Measurements from ENCODE around the gene DENND10. TPM values are rescaled to one million over a fixed set of nuclear protein-coding genes. Genes with fewer than 3 reads are reported as not detected.
"Not testable (repeated sequence)": the region's sequence is repeated elsewhere in the genome, so short reads cannot be mapped to it uniquely, and the experiment has no call there.

DENND10 gene
- total RNA-seq, 1 donor from 2014 or later: 56.3 TPM

DNA sequence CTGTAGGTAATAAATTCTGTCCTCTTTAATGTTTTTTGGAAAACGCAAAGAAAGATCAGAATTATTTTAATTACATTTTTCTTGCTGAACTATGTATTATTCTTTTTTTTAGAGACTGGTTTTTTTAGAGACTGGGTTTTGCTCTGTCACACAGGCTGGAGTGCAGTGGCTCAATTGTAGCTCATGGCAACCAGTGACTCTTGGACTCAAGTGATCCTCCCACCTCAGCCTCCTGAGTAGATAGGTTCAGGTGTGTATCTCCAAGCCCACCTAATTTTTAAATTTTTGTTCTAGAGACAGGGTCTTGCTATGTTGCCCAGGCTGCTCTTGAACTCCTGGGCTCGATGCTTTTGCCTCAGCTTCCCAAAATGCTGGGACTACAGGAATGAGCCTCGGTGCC lies 5.3 kb upstream of the DENND10 start:
- DNase-seq (ENCODE audit: low read depth, low spot score): no peak

DNA sequence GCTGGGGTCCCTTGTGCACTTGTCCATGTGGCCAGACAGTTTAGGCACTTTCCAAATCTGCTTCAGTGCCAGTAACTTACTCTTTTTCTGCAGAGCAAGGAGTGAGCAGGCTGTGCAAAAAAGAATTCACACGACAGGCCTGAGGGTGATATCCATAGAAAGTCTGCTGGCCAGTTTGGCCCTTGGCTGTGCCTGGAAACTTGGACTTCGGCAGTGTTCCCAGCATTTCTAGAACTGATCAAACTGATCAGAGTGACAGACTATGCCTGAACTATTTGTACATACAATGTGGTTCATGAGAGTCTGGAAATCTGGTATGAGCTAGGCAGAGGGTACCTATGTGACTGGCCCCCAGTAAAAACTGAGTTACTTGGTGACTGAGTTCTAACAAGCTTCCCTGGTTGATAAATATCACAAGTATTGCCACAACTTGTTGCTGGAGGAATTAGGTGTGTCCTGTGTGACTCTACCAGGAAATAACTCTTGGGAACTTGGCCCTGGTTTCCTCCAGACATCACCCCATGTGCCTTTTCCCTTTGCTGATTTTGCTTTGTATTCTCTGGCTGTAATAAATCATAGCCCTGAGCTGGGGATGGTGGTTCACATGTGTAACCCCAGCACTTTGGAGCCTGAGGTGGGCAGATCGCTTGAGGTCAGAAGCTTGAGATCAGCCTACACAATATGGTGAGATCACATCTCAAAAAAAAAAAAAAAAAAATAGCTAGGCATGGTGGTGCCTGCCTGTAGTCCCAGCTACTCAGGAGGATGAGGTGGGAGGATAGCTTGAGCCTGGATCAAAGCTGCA lies 3.3 kb upstream of the DENND10 start:
- peak; percentile 47 for DNase-seq (ENCODE audit: low read depth, low spot score)

DNA sequence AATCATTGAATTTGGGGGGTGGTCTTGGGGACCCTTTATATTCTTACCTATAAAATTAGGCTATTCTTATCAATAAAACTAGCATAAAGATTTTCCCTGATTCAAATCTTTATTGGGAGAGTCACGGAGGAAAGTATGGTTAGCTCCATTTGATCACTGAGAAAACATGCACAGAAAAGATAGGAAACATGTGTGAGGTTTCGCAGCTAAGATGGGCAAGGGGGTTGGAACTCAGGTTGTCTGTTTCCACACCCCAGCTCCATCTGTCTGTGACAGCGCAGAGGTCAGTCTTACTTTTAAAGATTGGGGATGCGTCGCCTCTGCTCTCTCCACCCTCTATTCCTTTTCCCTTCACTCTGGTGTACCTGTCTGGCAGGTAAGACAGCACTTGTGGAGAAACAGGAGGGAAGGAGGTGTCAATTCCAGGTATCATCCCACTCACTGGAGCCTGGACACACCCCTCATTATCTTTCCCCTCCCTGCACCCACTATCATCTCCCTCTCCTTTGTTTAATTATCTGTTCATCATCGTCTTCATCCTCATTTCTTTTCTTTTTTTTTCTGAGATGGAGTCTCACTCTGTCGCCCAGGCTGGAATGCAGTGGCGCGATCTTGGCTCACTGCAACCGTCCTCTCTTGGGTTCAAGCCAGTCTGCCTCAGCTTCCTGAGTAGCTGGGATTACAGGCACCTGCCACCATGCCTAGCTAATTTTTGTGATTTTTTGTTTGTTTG lies 2.4 kb upstream of the DENND10 start:
- no peak for DNase-seq (ENCODE audit: low read depth, low spot score)

DNA sequence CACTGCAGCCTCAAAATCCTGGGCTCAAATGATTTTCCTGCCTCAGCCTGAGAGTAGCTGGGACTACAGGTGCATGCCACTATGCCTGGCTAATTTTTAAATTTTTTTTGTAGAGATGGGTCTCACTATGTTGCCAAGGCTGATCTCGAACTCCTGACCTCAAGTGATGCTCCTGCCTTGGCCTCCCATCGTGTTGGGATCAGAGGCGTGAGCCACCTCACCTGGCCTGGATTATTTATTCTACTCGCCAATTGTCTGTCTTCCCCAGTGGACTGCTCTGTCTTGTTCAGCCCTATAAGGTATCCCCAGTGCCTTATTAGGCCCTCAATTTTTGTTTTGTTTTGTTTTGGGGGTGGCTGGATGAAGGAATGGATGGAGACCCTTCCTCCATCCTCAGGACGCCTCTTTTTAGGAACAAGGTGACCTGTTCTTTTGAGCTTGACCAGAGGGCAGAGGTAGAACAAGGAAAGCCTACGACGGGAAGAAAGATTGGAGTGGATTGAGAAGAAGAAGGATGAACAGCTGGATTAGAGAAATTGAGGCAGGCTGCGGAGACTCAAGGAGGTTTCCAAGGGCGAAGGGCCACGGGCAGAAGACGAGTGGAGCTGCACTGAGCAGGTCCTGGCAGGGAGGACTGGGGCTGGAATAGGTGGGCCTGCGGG lies 541 bp upstream of the DENND10 start:
- no peak for DNase-seq (ENCODE audit: low read depth, low spot score)

DNA sequence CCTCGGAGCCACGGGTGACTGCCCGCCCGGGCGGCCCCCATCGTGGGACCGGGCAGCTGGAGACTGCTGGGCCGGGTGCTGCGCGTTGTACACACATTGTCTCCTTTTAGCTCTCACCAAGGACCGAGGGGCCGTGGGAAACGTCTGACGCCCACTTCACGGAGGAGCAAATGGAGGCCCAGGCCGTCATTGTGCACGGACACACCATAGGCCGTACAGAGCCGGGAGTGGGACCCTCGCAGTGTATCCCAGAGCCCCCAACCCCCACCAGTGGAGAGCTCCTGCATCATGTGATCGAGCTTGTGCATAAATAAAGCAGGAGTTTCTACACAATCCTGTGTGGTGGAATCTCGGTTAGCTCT lies 722 bp downstream of the DENND10 start:
- DNase-seq (ENCODE audit: low read depth, low spot score): no peak

DNA sequence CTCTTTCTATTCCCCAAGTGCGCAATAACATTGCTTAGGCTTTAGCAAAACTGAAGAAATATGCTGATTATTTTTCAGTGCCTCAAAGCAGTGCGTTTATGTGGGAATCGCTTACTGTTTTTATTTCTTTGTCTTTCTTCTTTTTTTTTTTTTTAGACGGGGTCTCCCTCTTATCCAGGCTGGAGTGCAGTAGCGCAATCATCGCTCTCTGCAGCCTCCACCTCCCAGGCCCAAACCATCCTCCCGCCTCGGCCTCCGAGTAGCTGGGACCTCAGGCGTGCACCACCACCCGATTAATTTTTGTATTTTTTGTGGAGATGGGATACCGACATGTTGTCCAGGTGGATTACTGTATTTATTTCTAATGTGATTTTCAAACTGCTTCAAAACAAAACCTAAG lies 1.2 kb downstream of the DENND10 start:
- DNase-seq (ENCODE audit: low read depth, low spot score): no peak

DNA sequence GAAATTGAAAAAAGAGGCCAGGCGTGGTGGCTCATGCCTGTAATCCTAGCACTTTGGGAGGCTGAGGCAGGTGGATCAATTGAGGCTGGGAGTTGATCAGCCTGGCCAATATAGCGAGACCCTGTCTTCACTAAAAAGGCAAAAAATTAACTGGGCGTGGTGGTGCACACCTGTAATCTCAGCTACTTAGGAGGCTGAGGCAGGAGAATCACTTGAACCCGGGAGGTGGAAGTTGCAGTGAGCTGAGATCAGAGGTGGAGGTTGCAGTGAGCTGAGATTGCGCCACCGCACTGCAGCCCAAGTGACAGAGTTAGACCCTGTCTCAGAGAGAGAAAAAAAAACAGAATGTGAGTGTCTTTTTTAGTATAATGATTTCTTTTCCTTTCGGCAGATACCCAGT lies 2.0 kb downstream of the DENND10 start:
- DNase-seq (ENCODE audit: low read depth, low spot score): not testable (repeated sequence)

DNA sequence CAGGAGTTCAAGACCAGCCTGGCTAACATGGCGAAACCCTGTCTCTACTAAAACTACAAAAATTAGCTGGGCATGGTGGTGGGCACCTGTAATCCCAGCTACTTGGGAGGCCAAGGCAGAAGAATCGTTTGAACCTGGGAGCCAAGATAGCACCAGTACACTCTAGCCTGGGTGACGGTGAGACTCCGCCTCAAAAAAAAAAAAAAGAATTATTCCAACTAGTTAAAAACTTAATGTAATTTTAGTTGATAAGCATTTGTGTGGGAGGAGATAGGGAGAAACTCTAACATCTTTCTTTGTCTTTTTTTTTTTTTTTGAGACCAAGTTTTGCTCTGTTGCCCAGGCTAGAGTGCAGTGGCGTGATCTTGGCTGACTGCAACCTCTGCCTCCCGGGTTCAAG lies 3.2 kb downstream of the DENND10 start:
- DNase-seq (ENCODE audit: low read depth, low spot score): not testable (repeated sequence)

DNA sequence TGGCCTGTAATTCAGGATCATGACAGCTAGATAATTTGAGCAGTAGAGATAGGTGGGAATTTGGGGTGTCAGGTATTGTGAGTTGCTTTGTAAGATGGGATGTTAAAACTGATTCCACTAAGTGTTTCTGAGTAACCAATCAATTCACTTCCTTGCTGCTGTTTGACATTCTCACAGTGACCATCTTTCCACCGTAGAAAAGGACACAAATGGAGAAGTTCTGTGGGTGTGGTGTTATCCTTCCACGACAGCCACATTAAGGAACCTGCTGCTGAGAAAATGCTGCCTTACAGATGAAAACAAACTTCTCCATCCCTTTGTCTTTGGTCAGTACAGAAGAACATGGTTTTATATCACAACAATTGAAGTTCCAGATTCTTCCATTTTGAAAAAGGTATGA lies 3.9 kb downstream of the DENND10 start:
- DNase-seq (ENCODE audit: low read depth, low spot score): not testable (repeated sequence)

DNA sequence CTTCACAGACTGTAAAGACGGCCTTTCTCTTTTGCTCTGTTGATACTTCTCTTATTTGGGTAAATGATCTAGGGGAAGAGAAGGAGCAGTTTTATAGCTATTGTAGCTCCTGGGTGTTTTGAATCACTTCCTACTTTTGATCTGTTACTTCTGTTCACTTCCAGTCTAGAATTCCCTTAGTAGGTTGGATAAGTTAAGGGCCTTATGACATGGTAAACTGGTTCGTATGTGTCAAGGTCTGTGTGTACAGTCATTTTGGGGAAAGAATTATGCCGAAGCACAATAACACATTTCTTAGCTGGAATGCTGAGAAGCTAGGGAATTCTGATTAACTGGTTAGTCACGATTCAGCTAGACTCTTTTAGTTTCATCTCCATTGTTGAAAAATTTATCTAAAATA lies 8.1 kb downstream of the DENND10 start:
- DNase-seq (ENCODE audit: low read depth, low spot score): no peak

DNA sequence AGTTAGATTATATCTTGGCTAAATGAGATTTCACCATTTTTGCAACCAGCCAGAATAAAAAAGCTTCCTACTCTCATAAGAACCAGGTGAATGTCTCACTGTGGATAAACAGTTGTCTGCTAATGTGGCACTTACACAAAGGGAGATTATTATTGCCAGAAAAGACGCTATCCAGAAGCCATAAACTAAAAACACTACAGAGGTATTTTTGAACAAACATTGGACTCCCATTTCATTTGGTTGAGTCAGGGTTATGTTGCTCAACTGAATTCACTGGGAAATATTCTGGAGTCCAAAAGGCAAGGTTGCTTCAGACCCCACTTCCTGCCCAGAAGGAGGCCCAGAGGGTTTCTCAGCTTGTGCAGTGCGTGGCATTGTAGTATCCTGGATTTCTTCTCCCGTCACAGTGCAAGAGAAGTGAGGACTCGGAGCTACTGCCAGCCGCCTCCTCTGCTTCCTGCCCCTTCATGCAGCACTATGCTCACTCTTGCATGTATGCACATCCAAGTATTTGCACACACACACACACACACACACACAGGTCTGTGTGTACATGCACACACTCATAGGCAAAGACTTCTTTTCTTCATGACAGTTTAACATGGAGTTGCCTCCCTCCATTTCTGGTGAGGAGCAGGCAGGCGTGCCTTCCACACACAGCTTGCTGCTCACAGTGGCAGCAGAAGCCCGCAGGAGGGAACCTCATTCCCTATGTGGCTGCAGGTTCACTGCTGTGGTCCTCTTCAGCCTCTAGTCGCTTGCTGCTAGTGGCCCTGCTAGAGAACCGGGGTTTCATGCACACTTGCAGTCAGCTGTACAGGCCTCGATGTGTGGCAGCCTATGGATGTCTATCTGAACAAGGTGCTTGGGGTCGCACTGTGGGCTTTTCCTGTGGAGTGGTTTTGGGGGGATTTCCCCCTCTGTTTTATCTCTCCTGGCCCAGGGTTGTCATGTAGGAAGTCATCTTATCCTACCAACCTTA lies 10.1 kb downstream of the DENND10 start:
- no peak for DNase-seq (ENCODE audit: low read depth, low spot score)

DNA sequence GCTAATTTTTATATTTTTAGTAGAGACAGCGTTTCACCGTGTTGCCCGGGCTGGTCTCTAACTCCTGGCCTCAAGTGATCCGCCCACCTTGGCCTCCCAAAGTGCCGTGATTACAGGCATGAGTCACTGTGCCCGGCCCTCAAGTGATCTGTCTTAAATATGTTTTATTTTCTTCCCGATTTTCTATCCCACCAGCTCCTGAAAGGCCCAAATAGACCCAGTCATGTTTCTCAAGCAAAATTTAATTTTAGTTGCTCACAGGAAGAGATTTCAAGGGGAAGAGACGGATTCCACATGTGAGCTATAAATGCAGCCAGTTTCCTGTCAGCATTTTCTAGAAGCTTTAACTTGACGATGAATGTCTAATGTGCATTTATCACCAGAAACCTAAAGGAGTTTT lies 12.0 kb downstream of the DENND10 start:
- no peak for DNase-seq (ENCODE audit: low read depth, low spot score)

DNA sequence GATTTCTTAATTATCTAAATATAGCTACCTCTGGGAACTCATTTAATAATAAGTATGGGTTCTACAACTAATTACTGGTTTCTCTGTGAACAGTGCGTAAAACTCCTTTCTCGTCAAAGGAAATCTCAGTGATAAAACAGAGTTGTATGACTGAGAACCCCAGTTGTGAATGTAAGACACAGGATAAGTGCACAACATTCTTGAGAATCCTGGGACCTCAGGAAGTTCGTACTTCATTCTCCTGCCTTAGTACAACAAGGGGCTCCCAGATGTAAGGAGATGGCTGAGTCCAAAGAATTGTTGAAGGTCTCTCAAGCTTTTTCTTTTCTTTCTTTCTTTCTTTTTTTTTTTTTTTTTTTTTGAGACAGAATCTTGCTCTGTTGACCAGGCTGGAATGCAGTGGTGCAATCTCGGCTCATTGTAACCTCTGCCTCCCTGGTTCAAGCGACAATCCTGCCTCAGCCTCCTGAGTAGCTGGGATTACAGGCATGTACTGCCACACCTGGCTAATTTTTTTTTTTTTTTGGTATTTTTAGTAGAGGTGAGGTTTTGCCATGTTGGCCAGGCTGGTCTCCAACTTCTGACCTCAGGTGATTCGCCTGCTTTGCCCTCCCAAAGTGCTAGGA lies 12.5 kb downstream of the DENND10 start:
- DNase-seq (ENCODE audit: low read depth, low spot score): no peak

DNA sequence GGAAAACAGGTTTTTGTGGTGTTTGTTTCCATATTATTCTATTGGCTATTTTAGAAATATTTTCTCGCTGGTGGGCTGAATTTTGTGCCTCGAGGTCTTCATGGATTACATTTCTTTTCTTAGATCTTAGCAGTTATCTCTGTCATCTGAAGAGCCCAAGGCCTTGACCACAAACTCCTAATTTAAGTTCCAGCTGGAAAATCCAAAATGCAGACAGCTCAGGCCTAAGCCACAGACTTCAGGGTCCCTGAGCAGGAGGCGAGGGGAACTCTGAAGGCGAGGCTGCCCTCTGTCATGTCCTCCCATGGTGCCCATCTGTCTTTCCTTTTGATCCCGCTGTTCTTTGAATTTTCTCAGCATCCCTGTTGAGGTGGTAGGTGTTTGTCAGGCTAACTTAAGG lies 14.3 kb downstream of the DENND10 start:
- DNase-seq (ENCODE audit: low read depth, low spot score): no peak

DNA sequence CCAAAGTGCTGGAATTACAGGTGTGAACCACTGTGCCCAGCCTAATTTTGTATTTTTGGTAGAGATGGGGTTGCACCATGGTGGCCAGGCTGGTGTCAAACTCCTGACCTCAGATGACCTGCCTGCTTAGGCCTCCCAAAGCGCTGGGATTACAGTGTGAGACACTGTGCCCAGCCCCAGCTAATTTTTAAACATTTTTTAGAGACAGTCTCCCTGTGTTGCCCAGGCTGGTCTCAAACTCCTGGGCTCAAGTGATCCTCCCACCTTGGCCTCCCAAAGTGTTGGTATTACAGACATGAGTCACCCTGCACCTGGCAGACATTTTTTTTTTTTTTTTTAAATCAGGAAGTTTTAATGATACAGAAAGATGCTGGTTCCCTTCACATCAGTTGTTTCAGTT lies 15.5 kb downstream of the DENND10 start:
- DNase-seq (ENCODE audit: low read depth, low spot score): no peak

DNA sequence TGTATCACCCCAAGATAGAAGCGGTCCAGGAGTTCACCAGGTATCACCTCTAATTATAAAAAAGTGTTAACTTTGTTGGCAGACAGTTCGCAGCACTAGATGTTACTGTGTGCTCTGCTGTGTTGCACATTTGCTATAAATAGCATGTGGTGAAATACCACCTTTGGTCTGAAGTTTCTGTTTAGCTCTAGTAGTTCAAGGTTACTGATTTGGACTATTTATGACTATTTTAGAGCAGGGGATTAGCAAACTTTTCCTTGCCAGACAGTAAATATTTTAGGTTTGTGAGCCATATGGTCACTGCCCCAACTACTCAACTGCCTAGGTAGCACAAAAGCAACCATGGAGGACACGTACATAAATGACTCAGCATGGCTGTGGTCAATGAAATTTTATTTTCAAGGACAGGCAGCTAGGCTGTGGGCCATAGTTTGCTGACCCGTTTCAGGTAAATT lies 16.5 kb downstream of the DENND10 start:
- no peak for DNase-seq (ENCODE audit: low read depth, low spot score)

DNA sequence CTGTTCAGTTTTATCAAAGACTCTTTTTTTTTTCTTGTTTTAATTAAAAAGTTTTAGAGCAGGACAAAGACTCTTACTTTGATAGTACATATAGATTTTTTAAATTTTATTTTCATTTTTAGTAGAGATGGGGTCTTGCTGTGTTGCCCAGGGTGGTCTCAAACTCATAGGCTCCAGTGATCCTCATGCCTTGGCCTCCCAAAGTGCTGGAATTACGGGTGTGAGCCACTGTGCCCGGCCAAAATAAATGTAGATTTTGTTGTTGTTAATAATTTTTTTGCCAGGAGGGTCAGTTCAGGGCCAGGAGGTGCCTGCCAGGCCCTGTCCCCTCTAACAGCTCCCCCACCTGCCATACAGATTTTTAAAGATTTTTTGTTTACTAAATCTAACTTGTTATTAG lies 17.0 kb downstream of the DENND10 start:
- no peak for DNase-seq (ENCODE audit: low read depth, low spot score)

DNA sequence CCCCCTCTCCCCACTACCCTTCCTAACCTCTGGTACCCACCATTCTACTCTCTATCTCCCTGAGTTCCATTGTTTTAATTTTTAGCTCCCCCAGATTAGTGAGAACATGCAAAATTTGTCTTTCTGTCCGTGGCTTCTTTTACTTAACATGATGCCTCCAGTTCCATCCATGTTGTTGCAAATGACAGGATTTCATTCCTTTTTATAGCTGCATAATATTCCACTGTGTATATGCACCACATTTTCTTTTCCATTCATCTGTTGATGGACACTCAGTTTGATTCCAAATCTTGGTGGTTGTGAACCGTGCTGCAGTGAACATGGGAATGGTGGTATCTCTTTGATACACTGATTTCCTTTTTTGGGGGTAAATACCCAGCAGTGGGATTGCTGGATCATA lies 22.0 kb downstream of the DENND10 start:
- no peak for DNase-seq (ENCODE audit: low read depth, low spot score)

DNA sequence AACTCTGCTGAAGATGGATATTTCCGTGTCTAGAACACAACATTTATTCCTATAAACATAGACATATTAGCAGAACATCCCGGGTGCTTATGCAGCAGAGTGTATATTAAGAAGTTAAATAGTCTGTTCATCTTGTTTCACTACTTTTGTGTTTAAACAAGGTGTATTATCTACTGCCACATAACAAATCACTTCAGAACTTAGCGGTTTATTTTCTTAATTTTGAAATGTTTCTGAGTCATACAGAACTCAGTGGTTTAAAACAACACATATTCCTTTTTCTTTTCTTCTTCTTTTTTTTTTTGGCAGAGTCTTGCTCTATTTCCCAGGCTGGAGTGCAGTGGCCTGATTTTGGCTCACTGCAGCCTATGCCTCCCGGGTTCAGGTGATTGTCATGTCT lies 25.8 kb downstream of the DENND10 start:
- no peak for DNase-seq (ENCODE audit: low read depth, low spot score)

DNA sequence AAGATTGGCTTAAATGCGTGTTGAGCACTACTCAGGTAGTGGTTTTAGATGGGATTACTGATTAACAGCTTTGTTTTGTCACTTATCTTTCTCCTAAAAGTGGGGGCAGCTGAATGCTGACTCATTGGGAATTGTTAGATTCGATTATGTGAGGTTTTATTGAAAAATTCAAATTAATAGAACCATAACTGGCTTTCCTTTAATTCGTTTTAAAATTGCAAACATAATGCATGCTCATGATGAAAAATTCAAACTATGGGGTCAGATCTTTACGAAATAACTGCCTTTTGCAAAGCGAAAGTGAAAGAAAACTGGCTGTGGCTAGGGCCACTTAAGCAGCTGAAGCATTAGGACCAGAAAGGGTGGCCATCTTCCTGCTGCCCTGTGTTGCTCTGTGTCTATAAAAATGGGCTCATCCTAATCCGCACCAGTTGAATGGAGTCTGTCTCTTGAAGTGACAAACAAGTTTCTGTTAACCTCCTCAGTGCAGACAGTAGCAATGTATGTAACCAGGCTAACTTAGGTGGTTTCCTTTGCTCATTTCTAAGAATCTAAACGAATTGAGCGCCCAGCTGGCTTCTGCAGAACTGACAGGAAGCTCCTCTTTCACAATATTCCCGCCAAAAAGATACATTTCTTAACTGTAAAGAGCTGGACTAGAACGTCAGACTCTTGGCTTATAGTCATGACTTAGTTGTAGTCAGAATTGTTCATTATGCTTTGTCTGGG lies 27.8 kb downstream of the DENND10 start:
- DNase-seq (ENCODE audit: low read depth, low spot score): no peak
